Measurements from ENCODE around the gene GAREM2.

GRCh38 chr2:26185954-26186770 is 13.3 kb downstream of the GAREM2 start:
- TF ChIP-seq CTCF (conservative IDR thresholded peaks at IDR 0.05; ENCODE audit: low read depth, low read length) = no peak
- TF ChIP-seq EZH2 (IDR thresholded peaks at IDR 0.05; ENCODE audit: borderline replicate concordance, low read depth, low read length, poor library complexity, severe bottlenecking) = no peak

All from A673 (cell line).